ENCODE data around the gene MARCHF5.
"Not testable (repeated sequence)": the region's sequence is repeated elsewhere in the genome, so short reads cannot be mapped to it uniquely, and the experiment has no call there.

MARCHF5 gene

GRCh38 chr10:92305133-92306072 is 14.4 kb downstream of the MARCHF5 start:
- DNase-seq = no peak

- no peak for DNase-seq
Observed at GRCh38 chr10:92309272-92309671, 18.3 kb downstream of the MARCHF5 start.

- no peak for DNase-seq
Observed at GRCh38 chr10:92313750-92314149, 22.8 kb downstream of the MARCHF5 start.

- DNase-seq = no peak
Observed at GRCh38 chr10:92316610-92317009, 25.6 kb downstream of the MARCHF5 start.

- no peak for DNase-seq
Observed at GRCh38 chr10:92323079-92323478, 32.1 kb downstream of the MARCHF5 start.

GRCh38 chr10:92327445-92328433 is 36.8 kb downstream of the MARCHF5 start:
- DNase-seq = no peak

GRCh38 chr10:92328993-92329392 is 38.0 kb downstream of the MARCHF5 start:
- no peak for DNase-seq

GRCh38 chr10:92329927-92330326 is 39.0 kb downstream of the MARCHF5 start:
- DNase-seq = not testable (repeated sequence)

GRCh38 chr10:92342796-92343195 is 51.8 kb downstream of the MARCHF5 start:
- DNase-seq = no peak

- not testable (repeated sequence) for DNase-seq
Observed at GRCh38 chr10:92345575-92345974, 54.6 kb downstream of the MARCHF5 start.

GRCh38 chr10:92347035-92347676 is 56.2 kb downstream of the MARCHF5 start:
- not testable (repeated sequence) for DNase-seq

- no peak for DNase-seq
Observed at GRCh38 chr10:92350411-92350810, 59.4 kb downstream of the MARCHF5 start.

- no peak for DNase-seq
Observed at GRCh38 chr10:92354587-92354986, 63.6 kb downstream of the MARCHF5 start.

- DNase-seq = no peak
Observed at GRCh38 chr10:92356041-92356440, 65.1 kb downstream of the MARCHF5 start.

GRCh38 chr10:92363498-92363897 is 72.5 kb downstream of the MARCHF5 start:
- no peak for DNase-seq

- no peak for DNase-seq
Observed at GRCh38 chr10:92366412-92367021, 75.5 kb downstream of the MARCHF5 start.

- DNase-seq = no peak
Observed at GRCh38 chr10:92377962-92378361, 87.0 kb downstream of the MARCHF5 start.

- DNase-seq = no peak
Observed at GRCh38 chr10:92381543-92381954, 90.6 kb downstream of the MARCHF5 start.

GRCh38 chr10:92382631-92383030 is 91.7 kb downstream of the MARCHF5 start:
- DNase-seq = no peak

- DNase-seq = no peak
Observed at GRCh38 chr10:92384741-92385140, 93.8 kb downstream of the MARCHF5 start.

GRCh38 chr10:92385831-92386230 is 94.9 kb downstream of the MARCHF5 start:
- DNase-seq = no peak

GRCh38 chr10:92387289-92387940 is 96.4 kb downstream of the MARCHF5 start:
- DNase-seq = no peak

Measured in right forelimb (tissue), 1 donor.